ENCODE measurements around the gene KLHL26. TPM values are rescaled to one million over a fixed set of nuclear protein-coding genes. Genes with fewer than 3 reads are reported as not detected.

KLHL26 gene
- total and polyA plus RNA-seq, 2 of the 13 experiments (the other 11 are each of a cell fraction or from before 2014, with no cell fraction given), result 1.5 to 1.7 TPM

DNA sequence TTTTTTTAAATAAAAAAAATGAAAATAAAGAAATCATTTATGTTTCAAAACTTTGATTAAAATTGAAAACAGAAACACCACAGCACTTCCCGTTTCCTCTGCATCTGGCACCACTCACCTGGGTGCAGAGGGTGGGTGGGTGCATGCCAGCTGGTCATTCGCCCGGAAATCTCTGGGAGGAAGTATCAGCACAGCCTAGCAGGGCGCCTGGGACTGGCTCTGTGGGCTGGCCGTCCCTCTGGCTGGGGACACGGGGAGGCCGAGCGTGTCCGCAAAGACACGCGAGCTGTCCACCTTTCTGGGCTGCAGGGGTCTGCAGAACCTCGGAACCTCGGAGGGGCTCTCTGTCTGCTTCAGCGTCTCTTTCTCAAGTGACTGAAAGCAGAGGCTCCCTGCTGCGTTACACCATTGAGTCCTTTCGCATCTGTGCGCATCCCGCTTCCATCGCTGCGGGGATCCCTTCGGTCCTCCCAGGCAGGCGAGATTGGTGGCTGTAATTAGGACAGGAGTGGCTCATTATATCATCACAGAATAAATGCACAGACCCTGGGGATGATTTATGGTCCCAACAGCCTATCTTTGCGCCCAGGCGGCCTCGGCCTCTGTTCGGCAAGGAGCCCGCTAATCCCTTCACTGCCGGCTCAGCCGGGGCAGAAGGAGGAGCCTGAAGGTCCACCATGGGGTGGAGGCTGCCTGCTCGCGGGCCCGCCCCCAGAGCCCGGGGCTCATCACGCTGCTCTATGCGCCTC is 63.8 kb downstream of the KLHL26 start (continued):
- TF ChIP-seq, protein P1, sequence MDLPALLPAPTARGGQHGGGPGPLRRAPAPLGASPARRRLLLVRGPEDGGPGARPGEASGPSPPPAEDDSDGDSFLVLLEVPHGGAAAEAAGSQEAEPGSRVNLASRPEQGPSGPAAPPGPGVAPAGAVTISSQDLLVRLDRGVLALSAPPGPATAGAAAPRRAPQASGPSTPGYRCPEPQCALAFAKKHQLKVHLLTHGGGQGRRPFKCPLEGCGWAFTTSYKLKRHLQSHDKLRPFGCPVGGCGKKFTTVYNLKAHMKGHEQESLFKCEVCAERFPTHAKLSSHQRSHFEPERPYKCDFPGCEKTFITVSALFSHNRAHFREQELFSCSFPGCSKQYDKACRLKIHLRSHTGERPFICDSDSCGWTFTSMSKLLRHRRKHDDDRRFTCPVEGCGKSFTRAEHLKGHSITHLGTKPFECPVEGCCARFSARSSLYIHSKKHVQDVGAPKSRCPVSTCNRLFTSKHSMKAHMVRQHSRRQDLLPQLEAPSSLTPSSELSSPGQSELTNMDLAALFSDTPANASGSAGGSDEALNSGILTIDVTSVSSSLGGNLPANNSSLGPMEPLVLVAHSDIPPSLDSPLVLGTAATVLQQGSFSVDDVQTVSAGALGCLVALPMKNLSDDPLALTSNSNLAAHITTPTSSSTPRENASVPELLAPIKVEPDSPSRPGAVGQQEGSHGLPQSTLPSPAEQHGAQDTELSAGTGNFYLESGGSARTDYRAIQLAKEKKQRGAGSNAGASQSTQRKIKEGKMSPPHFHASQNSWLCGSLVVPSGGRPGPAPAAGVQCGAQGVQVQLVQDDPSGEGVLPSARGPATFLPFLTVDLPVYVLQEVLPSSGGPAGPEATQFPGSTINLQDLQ (CRISPR knock-in tag; IDR thresholded peaks at IDR 0.05), result no peak

DNA sequence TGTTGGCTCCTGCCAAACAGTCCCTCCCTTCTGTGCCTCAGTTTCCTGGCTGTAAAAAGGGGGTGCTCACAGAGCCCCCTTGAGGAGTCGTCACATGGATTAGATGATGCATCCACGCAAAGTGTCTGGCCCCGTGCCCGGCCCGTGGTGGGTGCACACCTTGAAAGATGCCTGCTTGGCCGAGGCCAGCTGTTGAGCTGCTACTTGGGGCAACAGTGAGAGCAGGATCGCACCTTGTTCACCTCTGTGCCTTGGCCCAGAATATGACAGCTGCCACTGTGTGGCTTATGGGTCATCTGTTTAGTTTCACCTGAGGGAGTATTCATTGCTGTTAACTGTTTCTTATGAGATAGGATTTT is 64.4 kb downstream of the KLHL26 start:
- Histone ChIP-seq H4K20me1 (ENCODE audit: insufficient read depth, low read length) (peaks cover 11% of the 10 kb centered on the region; the same call in 1 of the 2 replicates), H3K79me2 (ENCODE audit: insufficient read depth, low read length) (peaks cover 28% of the 10 kb centered on the region), H3K9ac (ENCODE audit: insufficient read depth, low read depth, low read length) (no peak overlapping the region), H3K4me3 (replicated peaks in 1 of 3; ENCODE audit: insufficient read depth in 1 of 3, low read depth in 2 of 3, low read length in 3 of 3) (no peak overlapping the region), H3K4me1 (ENCODE audit: insufficient read depth, low read length) (no peaks in the 10 kb centered on the region), H3K4me2 (ENCODE audit: low read depth, low read length) (no peak overlapping the region), H3K27ac (ENCODE audit: extremely low read length, insufficient read depth, low read length) (no peak overlapping the region), H3K27me3 (ENCODE audit: control insufficient read depth in 1 of 2, insufficient read depth in 2 of 2, low read length in 2 of 2) (no peaks in the 10 kb centered on the region), H2AFZ (ENCODE audit: low read length) (no peak overlapping the region), H3K36me3 (replicated peaks in 1 of 2; ENCODE audit: control insufficient read depth in 1 of 2, insufficient read depth in 2 of 2, low read length in 2 of 2) (no peaks in the 10 kb centered on the region; a peak in 1 of 5 replicates), H3K9me3 (ENCODE audit: low read length) (no peaks in the 10 kb centered on the region)
- CTCF ChIA-PET (ENCODE audit: low intra/inter-chr PET ratio, low total read pairs), result no interaction called here
- TF ChIP-seq SNAI1 (CRISPR knock-in tag; IDR thresholded peaks at IDR 0.05; ENCODE audit: borderline replicate concordance) (no peak), CHCHD3 (CRISPR knock-in tag; IDR thresholded peaks at IDR 0.05) (no peak), NBN (conservative IDR thresholded peaks at IDR 0.05) (no peak), KDM4B (CRISPR knock-in tag; IDR thresholded peaks at IDR 0.05) (no peak), FOXA3 (CRISPR knock-in tag; IDR thresholded peaks at IDR 0.05) (no peak), ZNF652 (CRISPR knock-in tag; IDR thresholded peaks at IDR 0.05; ENCODE audit: borderline replicate concordance, low read depth) (no peak), CHD4 (IDR thresholded peaks at IDR 0.05; ENCODE audit: borderline replicate concordance, low read length) (no peak), ZNF569 (CRISPR knock-in tag; IDR thresholded peaks at IDR 0.05; ENCODE audit: borderline replicate concordance) (no peak), ZNF30 (CRISPR knock-in tag; IDR thresholded peaks at IDR 0.05) (no peak)
- TF ChIP-seq, protein P2, sequence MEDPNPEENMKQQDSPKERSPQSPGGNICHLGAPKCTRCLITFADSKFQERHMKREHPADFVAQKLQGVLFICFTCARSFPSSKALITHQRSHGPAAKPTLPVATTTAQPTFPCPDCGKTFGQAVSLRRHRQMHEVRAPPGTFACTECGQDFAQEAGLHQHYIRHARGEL (CRISPR knock-in tag; IDR thresholded peaks at IDR 0.05), result no peak
- TF ChIP-seq, protein P3, sequence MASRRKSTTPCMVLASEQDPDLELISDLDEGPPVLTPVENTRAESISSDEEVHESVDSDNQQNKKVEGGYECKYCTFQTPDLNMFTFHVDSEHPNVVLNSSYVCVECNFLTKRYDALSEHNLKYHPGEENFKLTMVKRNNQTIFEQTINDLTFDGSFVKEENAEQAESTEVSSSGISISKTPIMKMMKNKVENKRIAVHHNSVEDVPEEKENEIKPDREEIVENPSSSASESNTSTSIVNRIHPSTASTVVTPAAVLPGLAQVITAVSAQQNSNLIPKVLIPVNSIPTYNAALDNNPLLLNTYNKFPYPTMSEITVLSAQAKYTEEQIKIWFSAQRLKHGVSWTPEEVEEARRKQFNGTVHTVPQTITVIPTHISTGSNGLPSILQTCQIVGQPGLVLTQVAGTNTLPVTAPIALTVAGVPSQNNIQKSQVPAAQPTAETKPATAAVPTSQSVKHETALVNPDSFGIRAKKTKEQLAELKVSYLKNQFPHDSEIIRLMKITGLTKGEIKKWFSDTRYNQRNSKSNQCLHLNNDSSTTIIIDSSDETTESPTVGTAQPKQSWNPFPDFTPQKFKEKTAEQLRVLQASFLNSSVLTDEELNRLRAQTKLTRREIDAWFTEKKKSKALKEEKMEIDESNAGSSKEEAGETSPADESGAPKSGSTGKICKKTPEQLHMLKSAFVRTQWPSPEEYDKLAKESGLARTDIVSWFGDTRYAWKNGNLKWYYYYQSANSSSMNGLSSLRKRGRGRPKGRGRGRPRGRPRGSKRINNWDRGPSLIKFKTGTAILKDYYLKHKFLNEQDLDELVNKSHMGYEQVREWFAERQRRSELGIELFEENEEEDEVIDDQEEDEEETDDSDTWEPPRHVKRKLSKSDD (CRISPR knock-in tag; IDR thresholded peaks at IDR 0.05; ENCODE audit: low read depth), result no peak
- TF ChIP-seq, protein P4, sequence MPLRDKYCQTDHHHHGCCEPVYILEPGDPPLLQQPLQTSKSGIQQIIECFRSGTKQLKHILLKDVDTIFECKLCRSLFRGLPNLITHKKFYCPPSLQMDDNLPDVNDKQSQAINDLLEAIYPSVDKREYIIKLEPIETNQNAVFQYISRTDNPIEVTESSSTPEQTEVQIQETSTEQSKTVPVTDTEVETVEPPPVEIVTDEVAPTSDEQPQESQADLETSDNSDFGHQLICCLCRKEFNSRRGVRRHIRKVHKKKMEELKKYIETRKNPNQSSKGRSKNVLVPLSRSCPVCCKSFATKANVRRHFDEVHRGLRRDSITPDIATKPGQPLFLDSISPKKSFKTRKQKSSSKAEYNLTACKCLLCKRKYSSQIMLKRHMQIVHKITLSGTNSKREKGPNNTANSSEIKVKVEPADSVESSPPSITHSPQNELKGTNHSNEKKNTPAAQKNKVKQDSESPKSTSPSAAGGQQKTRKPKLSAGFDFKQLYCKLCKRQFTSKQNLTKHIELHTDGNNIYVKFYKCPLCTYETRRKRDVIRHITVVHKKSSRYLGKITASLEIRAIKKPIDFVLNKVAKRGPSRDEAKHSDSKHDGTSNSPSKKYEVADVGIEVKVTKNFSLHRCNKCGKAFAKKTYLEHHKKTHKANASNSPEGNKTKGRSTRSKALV (CRISPR knock-in tag; IDR thresholded peaks at IDR 0.05), result no peak
- DNase-seq (ENCODE audit: low spot score) (no peak), ATAC-seq (no peak), FAIRE-seq (no peak)
- 50% methylated on average over 1 of the region's 7 CpGs for WGBS (ENCODE audit: low lambda C conversion rate)
- in situ Hi-C loops (cut with HindIII; ENCODE audit: extremely low pct_ligation_motif_present, low pct_unique_long_range_greater_than_20kb) (no loop called here), intact Hi-C loops (cut with micrococcal nuclease; ENCODE audit: unreplicated experiment) (no loop called here)
- POLR2A ChIA-PET, result no interaction called here
- BruUV-seq (replicated peaks), result no TSS peak
